ENCODE measurements around the gene CDA.

GRCh38 chr1:20578062-20578461 lies 10.8 kb upstream of the CDA start:
- TF ChIP-seq CTCF (IDR thresholded peaks at IDR 0.05) (no peak), POLR2AphosphoS5 (IDR thresholded peaks at IDR 0.05) (no peak), EP300 (IDR thresholded peaks at IDR 0.05) (no peak)
